OCI-LY7 (cell line): ENCODE measurements around the gene INHBB. TPM values are rescaled to one million over a fixed set of nuclear protein-coding genes. Genes with fewer than 3 reads are reported as not detected.

ENCODE experiments used
- BruUV-seq: library from RNA; stranded (reverse); fragments of 400-500 nt; replicated peaks from 2 replicates; lab custom pipeline; 2021; lab: Mats Ljungman, UMichigan
- CTCF ChIA-PET: fragments of 300-600 bp; sonication (Branson Sonifier 250); formaldehyde crosslinking; loops from one replicate; lab custom pipeline; 2022; ENCODE audit warnings: antibody characterized with exemption; ENCODE audit not compliant: unreplicated experiment; lab: Charles Lee
- POLR2A ChIA-PET: fragments of 300-600 bp; sonication (Branson Sonifier 250); formaldehyde crosslinking; loops from one replicate; lab custom pipeline; 2022; ENCODE audit warnings: antibody characterized with exemption; lab: Charles Lee
- DNase-seq: peaks from one replicate; pipeline ENCODE4 v3.0.0-alpha.2; 2015; ENCODE audit warnings: low spot score
- H2AFZ ChIP-seq: fragments of 200-600 bp; sonication (generic), shearing (Covaris generic); 2 replicates; pipeline ENCODE4 v1.6.1; 2014; ENCODE audit warnings: mild to moderate bottlenecking, antibody characterized with exemption, low read length, moderate library complexity
- H3K27ac ChIP-seq: fragments of 200-600 bp; sonication (generic); 2 replicates; pipeline ENCODE4 v1.5.1; 2014; ENCODE audit warnings: mixed run types, low read depth, mild to moderate bottlenecking, moderate library complexity, low read length, inconsistent platforms; ENCODE audit not compliant: poor library complexity, severe bottlenecking
- H3K36me3 ChIP-seq: fragments of 200-600 bp; sonication (generic); 2 replicates; pipeline ENCODE4 v1.6.1; 2014; ENCODE audit warnings: mild to moderate bottlenecking, antibody characterized with exemption, low read length, moderate library complexity, mixed read lengths; ENCODE audit not compliant: insufficient read depth
- H3K4me1 ChIP-seq: fragments of 200-600 bp; sonication (generic); 2 replicates; pipeline ENCODE4 v1.5.1; 2014; ENCODE audit warnings: mild to moderate bottlenecking, low read length; ENCODE audit not compliant: insufficient read depth, poor library complexity, severe bottlenecking
- H3K4me2 ChIP-seq: fragments of 200-600 bp; sonication (generic); 2 replicates; pipeline ENCODE4 v1.6.1; 2014; ENCODE audit warnings: mild to moderate bottlenecking, low read length
- H3K4me3 ChIP-seq: fragments of 200-600 bp; sonication (generic); 2 replicates; pipeline ENCODE4 v1.5.1; 2014; ENCODE audit warnings: mild to moderate bottlenecking, low read depth, low read length; ENCODE audit not compliant: poor library complexity, severe bottlenecking
- H3K79me2 ChIP-seq: fragments of 200-600 bp; sonication (generic); 2 replicates; pipeline ENCODE4 v1.6.1; 2016; ENCODE audit warnings: low read depth, mild to moderate bottlenecking, low read length, moderate library complexity, mixed read lengths; ENCODE audit not compliant: insufficient read depth
- H3K9me2 ChIP-seq: fragments of 200-600 bp; sonication (generic); 2 replicates; pipeline ENCODE4 v1.6.1; 2016; ENCODE audit warnings: mild to moderate bottlenecking, low read length, mixed read lengths; ENCODE audit not compliant: insufficient read depth
- H3K9me3 ChIP-seq: fragments of 200-600 bp; sonication (generic); 2 replicates; pipeline ENCODE4 v1.6.1; 2014; ENCODE audit warnings: mild to moderate bottlenecking, mixed run types, low read length, mixed read lengths
- H4K20me1 ChIP-seq: fragments of 200-600 bp; sonication (generic); 2 replicates; pipeline ENCODE4 v1.6.1; 2014; ENCODE audit warnings: mild to moderate bottlenecking, antibody characterized with exemption, low read length, moderate library complexity, mixed read lengths; ENCODE audit not compliant: insufficient read depth
- EZH2phosphoT487 ChIP-seq: fragments of 200-600 bp; sonication (generic); IDR thresholded peaks from 2 replicates; pipeline ENCODE4 v1.6.1; 2018; ENCODE audit warnings: low read depth, borderline replicate concordance, mild to moderate bottlenecking, mixed run types, antibody characterized with exemption, low read length, moderate library complexity, mixed read lengths
- intact Hi-C: fragments of 100-400 bp; cut with micrococcal nuclease; formaldehyde crosslinking; loops from one replicate; pipeline ENCODE4 v1.10.0; 2022; ENCODE audit not compliant: unreplicated experiment
- total RNA-seq, 2 experiments: library from RNA; depleted of rRNA in 1 of 2; stranded (reverse); fragments of >200 nt in 1 of 2; shearing (Covaris generic) in 1 of 2; gene quantifications; 2 replicates each; pipeline ENCODE4 v1.2.3, GENCODE V29; 2014 to 2022
- TF ChIP-seq, protein P1 (sequence below): fragments of 200-600 bp; sonication (generic); conservative IDR thresholded peaks from 2 replicates; pipeline ENCODE4 v1.5.1; 2014; ENCODE audit warnings: mild to moderate bottlenecking, antibody characterized with exemption, low read length, moderate library complexity, mixed read lengths

The INHBB gene
- total RNA-seq, 2 experiments from 2014 or later: not detected

DNA sequence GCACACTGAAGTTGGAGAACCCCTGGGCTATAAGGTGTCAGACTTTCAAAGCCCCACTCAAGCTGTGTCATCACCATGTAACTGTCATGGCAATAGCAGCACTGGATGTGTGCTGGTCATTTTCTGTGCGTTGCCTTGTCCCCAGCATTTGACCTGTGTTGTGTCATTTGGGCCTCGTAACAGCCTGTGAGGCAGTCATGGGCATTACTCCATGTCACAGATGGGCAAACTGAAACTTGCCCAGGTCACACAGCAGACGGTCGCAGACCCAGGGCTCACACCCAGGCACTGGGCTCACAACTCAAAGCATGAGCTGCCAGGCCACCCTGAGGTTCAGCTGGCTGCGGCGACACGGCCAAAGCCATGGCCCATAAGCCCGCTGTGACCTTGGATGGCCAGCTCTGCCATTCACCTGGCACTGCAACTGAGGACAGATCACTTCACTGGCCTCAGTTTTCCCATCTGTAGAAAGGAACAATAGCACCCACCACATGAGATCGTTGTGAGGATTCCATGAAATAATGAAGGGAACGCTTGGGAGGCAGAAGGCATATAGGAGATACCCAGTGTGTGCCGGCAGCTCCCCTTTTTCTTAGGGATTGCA is 36.7 kb downstream of the INHBB start:
- POLR2A ChIA-PET: no interaction called here
- no peaks in the 10 kb centered on the region for H3K4me1 ChIP-seq
- CTCF ChIA-PET: no interaction called here
- intact Hi-C loops: no loop called here
- no peak overlapping the region for H3K4me3 ChIP-seq
- no peak overlapping the region for H3K4me2 ChIP-seq
- no TSS peak for BruUV-seq
- no peak overlapping the region for H2AFZ ChIP-seq
- TF ChIP-seq EZH2phosphoT487: no peak
- TF ChIP-seq, protein P1, sequence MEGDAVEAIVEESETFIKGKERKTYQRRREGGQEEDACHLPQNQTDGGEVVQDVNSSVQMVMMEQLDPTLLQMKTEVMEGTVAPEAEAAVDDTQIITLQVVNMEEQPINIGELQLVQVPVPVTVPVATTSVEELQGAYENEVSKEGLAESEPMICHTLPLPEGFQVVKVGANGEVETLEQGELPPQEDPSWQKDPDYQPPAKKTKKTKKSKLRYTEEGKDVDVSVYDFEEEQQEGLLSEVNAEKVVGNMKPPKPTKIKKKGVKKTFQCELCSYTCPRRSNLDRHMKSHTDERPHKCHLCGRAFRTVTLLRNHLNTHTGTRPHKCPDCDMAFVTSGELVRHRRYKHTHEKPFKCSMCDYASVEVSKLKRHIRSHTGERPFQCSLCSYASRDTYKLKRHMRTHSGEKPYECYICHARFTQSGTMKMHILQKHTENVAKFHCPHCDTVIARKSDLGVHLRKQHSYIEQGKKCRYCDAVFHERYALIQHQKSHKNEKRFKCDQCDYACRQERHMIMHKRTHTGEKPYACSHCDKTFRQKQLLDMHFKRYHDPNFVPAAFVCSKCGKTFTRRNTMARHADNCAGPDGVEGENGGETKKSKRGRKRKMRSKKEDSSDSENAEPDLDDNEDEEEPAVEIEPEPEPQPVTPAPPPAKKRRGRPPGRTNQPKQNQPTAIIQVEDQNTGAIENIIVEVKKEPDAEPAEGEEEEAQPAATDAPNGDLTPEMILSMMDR: no peak
- no peaks in the 10 kb centered on the region for H3K9me2 ChIP-seq
- no peak for DNase-seq
- no peaks in the 10 kb centered on the region for H3K79me2 ChIP-seq
- H4K20me1 ChIP-seq: no peaks in the 10 kb centered on the region
- H3K9me3 ChIP-seq: no peaks in the 10 kb centered on the region
- H3K36me3 ChIP-seq: no peaks in the 10 kb centered on the region
- no peak overlapping the region for H3K27ac ChIP-seq

DNA sequence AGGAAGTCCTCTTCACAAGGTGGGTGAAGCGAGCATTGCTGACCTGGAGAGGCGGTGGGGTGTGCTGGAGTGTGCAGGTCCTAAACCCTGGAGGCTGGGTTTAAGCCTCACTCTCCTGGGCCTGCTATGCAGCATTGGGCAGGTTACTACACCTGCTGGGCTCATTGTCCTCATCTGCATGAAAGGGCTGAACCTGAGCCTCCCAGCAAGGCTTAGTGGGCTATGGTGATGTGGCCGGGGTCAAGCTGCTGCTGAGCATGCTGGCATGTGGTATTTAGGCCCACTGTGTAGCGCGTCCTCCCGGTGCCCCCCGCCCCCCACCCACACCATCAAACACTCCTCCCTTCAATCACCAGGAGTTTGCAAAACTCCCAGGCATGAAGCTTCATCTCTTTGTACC is 37.3 kb downstream of the INHBB start:
- Histone ChIP-seq H3K4me2 (no peak overlapping the region), H3K4me1 (no peaks in the 10 kb centered on the region), H3K9me3 (no peaks in the 10 kb centered on the region), H2AFZ (no peak overlapping the region), H3K27ac (no peak overlapping the region), H3K9me2 (no peaks in the 10 kb centered on the region), H3K79me2 (no peaks in the 10 kb centered on the region), H3K4me3 (no peak overlapping the region), H4K20me1 (no peaks in the 10 kb centered on the region), H3K36me3 (no peaks in the 10 kb centered on the region)
- DNase-seq: no peak
- intact Hi-C loops: no loop called here
- ChIA-PET POLR2A (no interaction called here), CTCF (no interaction called here)
- BruUV-seq: no TSS peak
- TF ChIP-seq, protein P1: no peak
- no peak for TF ChIP-seq EZH2phosphoT487

DNA sequence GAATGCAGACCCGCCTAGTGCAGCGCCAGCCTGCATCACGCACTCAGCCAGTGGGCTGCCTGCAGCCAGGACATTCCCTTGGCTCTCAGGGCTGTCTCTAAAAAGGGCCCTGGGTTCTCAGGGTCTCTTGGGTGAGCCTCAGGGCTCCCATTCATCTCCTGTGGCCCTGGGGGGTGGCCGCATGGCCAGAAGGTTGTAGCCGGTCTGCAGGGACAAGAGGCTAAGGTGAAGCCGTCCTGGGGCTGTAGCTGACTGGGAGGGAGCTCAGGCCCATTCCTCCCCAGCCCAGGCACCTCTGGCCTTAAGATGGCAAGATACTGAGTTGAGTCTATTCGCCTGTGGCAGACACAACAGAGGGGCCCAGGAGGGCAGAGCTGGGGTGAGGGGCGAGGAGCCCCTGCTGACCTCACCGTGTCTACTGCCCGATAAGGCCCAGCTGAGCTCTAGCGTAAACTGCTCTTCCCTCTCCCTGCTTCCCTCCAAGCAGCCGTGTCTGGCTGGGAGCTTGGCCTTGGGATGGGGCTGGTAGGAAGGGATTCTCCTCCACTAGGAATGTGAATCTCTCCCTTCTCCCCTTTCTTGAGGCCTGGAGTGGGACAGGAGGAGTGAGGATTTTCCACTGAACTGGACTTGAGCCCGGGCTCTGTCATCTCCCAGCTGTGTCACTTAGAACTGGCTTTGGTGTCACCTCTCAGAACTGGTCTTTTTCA is 37.9 kb downstream of the INHBB start:
- Histone ChIP-seq H3K9me3 (no peaks in the 10 kb centered on the region), H2AFZ (no peak overlapping the region), H3K4me2 (no peak overlapping the region), H3K4me1 (no peaks in the 10 kb centered on the region), H3K27ac (no peak overlapping the region), H3K9me2 (no peaks in the 10 kb centered on the region), H3K36me3 (no peaks in the 10 kb centered on the region), H4K20me1 (no peaks in the 10 kb centered on the region), H3K4me3 (no peak overlapping the region), H3K79me2 (no peaks in the 10 kb centered on the region)
- TF ChIP-seq, protein P1: no peak
- TF ChIP-seq EZH2phosphoT487: no peak
- ChIA-PET POLR2A (no interaction called here), CTCF (interaction anchor here (0.5 kb wide), 1 partner anchor 820 kb away, joined by 3 read pairs; no protein-coding TSS in a partner anchor)
- intact Hi-C loops: no loop called here
- BruUV-seq: no TSS peak
- DNase-seq: no peak
